ENCODE results near the gene SLC43A1.

Gene SLC43A1

GRCh38 chr11:57487920-57488659 is 27.4 kb downstream of the SLC43A1 start:
- no peak for TF ChIP-seq CTCF (IDR thresholded peaks at IDR 0.05; ENCODE audit: extremely low read depth, missing control alignments)
- DNase-seq (ENCODE audit: low spot score), result no peak

DNA sequence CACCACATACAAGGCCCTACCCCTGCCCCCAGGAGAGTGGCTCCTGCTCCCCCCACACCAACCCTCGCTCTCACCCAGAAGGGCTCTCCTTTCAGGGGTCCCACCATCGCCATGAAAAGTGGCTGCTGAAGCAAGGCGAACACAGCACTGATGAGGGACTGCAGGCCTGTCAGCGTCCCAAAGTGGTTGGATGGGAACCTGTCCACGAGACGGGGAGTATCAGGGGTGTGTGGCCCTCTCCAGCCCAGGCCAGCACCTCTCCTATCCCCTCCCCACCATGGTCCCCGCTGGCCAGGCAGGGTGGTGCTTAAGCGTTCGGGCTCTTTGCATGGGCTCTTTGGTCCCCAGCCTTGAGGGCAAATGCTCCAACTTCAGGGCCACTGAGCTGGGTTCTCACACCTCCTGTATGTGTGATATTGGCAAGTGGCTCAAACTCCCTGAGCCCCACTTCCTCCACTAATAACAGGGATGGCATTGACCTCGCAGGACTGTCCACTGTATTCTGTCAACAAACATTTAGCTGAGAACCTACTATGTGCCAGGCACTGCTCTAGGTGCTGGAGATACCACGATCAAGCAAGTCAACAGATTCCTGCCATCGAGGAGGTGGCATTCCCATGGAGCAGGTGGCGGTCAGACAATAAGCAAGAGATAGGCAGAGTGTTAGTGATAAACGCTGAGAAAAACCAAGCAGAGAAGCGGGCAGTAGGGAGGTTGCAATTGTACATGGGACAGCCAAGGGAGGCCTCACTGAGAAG is 28.3 kb downstream of the SLC43A1 start:
- TF ChIP-seq CTCF (IDR thresholded peaks at IDR 0.05; ENCODE audit: extremely low read depth, missing control alignments), result no peak
- no peak for DNase-seq (ENCODE audit: low spot score)

DNA sequence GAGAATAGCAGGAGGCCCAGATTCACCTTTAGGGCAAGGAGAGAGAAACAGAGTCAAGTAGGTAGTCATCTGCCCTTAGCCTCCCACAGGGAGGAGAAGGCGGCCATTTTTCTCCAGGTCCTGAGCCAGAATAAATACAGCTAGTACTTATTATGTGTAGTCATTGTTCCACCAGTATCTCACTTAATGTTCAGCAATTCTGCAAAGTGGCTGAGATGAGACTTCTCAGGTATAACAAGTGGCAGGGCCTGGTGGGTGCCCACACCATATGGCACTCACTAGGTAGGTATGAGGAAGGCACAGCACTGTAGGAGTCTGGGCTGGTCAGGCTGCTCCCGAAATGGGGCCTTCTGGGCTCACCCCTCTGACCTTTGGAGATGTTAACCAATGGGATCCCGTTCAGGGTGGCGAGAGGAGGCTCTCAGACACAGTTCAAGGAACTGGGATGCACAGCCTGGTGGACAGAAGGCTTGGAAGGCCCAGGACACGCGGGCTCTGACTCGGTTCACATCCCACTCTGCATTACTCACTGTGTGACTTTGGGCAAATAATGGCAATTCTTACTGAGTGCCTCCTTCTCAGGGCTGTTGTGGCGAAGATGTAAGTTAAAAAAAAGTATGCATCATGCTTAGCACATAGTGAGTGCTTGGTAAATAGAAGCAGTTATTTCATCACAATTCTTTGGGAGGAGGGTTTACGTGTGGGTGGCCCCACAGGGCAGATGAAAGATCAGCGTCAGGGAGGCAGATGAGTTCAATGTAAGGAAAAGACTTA is 30.1 kb downstream of the SLC43A1 start:
- DNase-seq (ENCODE audit: low spot score), result no peak
- no peak for TF ChIP-seq CTCF (IDR thresholded peaks at IDR 0.05; ENCODE audit: extremely low read depth, missing control alignments)

GRCh38 chr11:57484141-57484710 is 31.3 kb downstream of the SLC43A1 start:
- TF ChIP-seq CTCF (IDR thresholded peaks at IDR 0.05; ENCODE audit: extremely low read depth, missing control alignments), result no peak
- DNase-seq (ENCODE audit: low spot score), result peak; percentile 75

DNA sequence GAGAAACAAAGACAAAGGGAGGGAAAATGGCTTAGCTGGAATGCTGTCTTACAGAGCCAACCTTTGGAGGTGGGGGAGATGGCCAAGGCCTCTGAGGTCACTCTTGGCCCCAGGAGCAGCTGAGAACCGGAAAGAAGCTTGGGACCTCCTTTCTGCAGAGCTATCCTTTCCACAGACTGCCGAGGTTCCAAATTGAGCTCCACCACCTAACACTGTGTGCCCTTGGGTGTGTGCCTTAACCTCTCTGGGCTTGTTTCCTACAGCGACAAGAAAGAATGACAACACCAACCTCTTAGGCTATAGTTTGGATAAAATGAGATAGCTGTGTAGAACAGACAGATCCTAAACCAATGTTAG is 32.0 kb downstream of the SLC43A1 start:
- TF ChIP-seq CTCF (IDR thresholded peaks at IDR 0.05; ENCODE audit: extremely low read depth, missing control alignments), result no peak
- no peak for DNase-seq (ENCODE audit: low spot score)

GRCh38 chr11:57482782-57483561 is 32.5 kb downstream of the SLC43A1 start:
- peak; percentile 89 for DNase-seq (ENCODE audit: low spot score)
- TF ChIP-seq CTCF (IDR thresholded peaks at IDR 0.05; ENCODE audit: extremely low read depth, missing control alignments), result peak; percentile 94

All from GM20000 (cell line).